NT2/D1 (cell line): ENCODE results near the gene TBXAS1.

Experiments
- DNase-seq: peaks from one replicate; pipeline ENCODE4 v3.0.0-alpha.2; 2011; ENCODE audit warnings: low read depth, low spot score
- H3K27me3 ChIP-seq: 2 replicates; pipeline ENCODE4 v1.6.0; 2011; ENCODE audit warnings: mild to moderate bottlenecking; ENCODE audit not compliant: insufficient read length, insufficient read depth
- H3K36me3 ChIP-seq: 2 replicates; pipeline ENCODE4 v1.6.1; 2011; ENCODE audit warnings: mild to moderate bottlenecking, low read length, mixed read lengths; ENCODE audit not compliant: insufficient read depth, insufficient read length
- H3K4me1 ChIP-seq: 2 replicates; pipeline ENCODE4 v1.5.1; 2011; ENCODE audit not compliant: insufficient read depth, insufficient read length
- H3K4me3 ChIP-seq: 2 replicates; pipeline ENCODE4 v1.5.1; 2011; ENCODE audit warnings: low read depth; ENCODE audit not compliant: insufficient read length
- H3K9ac ChIP-seq: 2 replicates; pipeline ENCODE4 v1.6.0; 2011; ENCODE audit warnings: low read depth; ENCODE audit not compliant: insufficient read length
- H3K9me3 ChIP-seq: 2 replicates; pipeline ENCODE4 v1.5.1; 2011; ENCODE audit warnings: mild to moderate bottlenecking, low read length; ENCODE audit not compliant: insufficient read depth
- SUZ12 ChIP-seq: IDR thresholded peaks from 2 replicates; pipeline ENCODE4 v1.6.1; 2011; ENCODE audit not compliant: insufficient read length, insufficient read depth; ENCODE audit errors: extremely low read depth
- YY1 ChIP-seq: IDR thresholded peaks from 2 replicates; pipeline ENCODE4 v1.6.1; 2011; ENCODE audit not compliant: insufficient read length, insufficient read depth
- ZNF274 ChIP-seq: IDR thresholded peaks from 2 replicates; pipeline ENCODE4 v1.6.1; 2011; ENCODE audit warnings: mild to moderate bottlenecking, low read depth, low read length

TBXAS1 gene

GRCh38 chr7:139942636-139943035 is 113.6 kb downstream of the TBXAS1 start:
- Histone ChIP-seq H3K27me3 (peaks cover 2% of the 10 kb centered on the region), H3K36me3 (no peaks in the 10 kb centered on the region), H3K4me1 (peaks cover 2% of the 10 kb centered on the region), H3K4me3 (no peak overlapping the region), H3K9ac (no peak overlapping the region), H3K9me3 (0 out of 2 replicates have a peak, but pooled peaks cover 6% of the 10 kb centered on the region)
- no peak for DNase-seq
- no peak for TF ChIP-seq YY1

DNA sequence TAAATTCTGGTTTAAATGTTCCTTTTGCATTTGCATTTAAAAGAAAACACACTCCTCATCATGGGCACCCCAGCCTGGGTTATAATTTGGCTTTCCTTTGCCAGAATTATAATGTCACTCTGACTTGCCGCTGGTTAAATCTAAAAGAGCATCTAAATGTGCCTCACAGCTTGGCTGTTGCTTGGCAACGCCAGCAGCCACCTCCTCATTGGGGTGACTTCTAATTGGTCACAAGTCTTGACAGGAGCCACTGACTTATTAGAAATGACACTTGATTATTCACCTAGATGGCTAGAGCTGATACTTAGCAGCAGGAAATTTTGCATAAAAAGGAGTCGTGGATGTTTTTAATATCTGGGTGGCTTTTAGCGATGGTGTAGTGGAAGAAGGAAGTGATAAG is 114.3 kb downstream of the TBXAS1 start:
- no peak for DNase-seq
- TF ChIP-seq YY1 (no peak), SUZ12 (no peak), ZNF274 (no peak)

GRCh38 chr7:139944248-139944647 is 115.2 kb downstream of the TBXAS1 start:
- peaks cover 2% of the 10 kb centered on the region for H3K27me3 ChIP-seq
- H3K9ac ChIP-seq: no peak overlapping the region
- TF ChIP-seq SUZ12: no peak
- TF ChIP-seq YY1: no peak
- TF ChIP-seq ZNF274: no peak
- H3K9me3 ChIP-seq: 0 out of 2 replicates have a peak, but pooled peaks cover 6% of the 10 kb centered on the region
- no peak for DNase-seq
- H3K36me3 ChIP-seq: no peaks in the 10 kb centered on the region
- peaks cover 2% of the 10 kb centered on the region for H3K4me1 ChIP-seq
- no peak overlapping the region for H3K4me3 ChIP-seq

More for the DNA sequence above, 114.3 kb downstream of the TBXAS1 start:
- Histone ChIP-seq H3K9me3 (0 out of 2 replicates have a peak, but pooled peaks cover 6% of the 10 kb centered on the region), H3K27me3 (peaks cover 2% of the 10 kb centered on the region), H3K9ac (no peak overlapping the region), H3K36me3 (no peaks in the 10 kb centered on the region), H3K4me3 (no peak overlapping the region), H3K4me1 (peaks cover 2% of the 10 kb centered on the region)

DNA sequence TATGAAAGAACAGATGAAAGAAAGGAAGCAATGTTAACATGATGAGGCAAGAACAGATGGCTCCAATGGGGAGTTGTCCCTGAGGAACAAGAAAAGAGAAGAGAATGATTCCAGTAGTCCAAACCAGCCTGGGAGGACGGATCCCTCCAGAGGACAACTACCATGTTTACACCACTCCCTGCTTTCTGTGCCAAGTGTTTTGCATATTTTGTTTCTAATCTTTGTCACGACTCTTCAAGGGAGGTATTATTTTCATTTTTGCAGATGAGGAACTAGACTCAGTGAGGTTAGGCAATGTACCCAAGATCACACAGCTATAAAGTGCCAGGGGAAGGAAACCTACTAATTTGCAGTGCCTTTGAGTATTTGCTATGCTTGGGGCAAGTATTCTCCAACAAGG is 117.5 kb downstream of the TBXAS1 start:
- Histone ChIP-seq H3K27me3 (peaks cover 2% of the 10 kb centered on the region), H3K36me3 (no peaks in the 10 kb centered on the region), H3K4me1 (no peaks in the 10 kb centered on the region), H3K9ac (no peak overlapping the region), H3K9me3 (0 out of 2 replicates have a peak, but pooled peaks cover 6% of the 10 kb centered on the region), H3K4me3 (no peak overlapping the region)
- TF ChIP-seq SUZ12 (no peak), YY1 (no peak), ZNF274 (no peak)
- no peak for DNase-seq

GRCh38 chr7:139947021-139947420 is 118.0 kb downstream of the TBXAS1 start:
- Histone ChIP-seq H3K9me3 (0 out of 2 replicates have a peak, but pooled peaks cover 6% of the 10 kb centered on the region), H3K4me1 (no peaks in the 10 kb centered on the region), H3K27me3 (peaks cover 2% of the 10 kb centered on the region), H3K9ac (no peak overlapping the region), H3K36me3 (no peaks in the 10 kb centered on the region), H3K4me3 (no peak overlapping the region)
- DNase-seq: no peak
- TF ChIP-seq SUZ12: no peak
- TF ChIP-seq ZNF274: no peak
- no peak for TF ChIP-seq YY1

DNA sequence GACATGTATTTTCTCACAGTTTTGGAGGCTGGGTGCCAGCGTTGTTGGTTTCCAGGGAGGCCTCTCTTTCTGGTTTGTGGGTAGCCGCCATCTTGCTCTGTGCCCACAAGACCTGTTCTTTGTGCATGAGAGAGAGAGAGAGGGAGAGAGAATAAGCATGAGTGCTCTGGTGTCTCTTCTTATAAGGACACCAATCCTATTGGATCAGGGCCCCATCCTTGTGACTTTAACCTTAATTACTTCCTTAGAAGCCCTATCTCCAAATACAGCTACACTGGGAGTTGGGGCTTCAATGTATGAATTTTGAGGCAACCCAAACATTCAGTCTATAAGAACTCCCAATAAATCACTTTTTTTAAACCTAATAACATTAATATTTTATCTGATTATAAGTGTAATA is 119.1 kb downstream of the TBXAS1 start:
- H3K36me3 ChIP-seq: no peaks in the 10 kb centered on the region
- H3K9ac ChIP-seq: no peak overlapping the region
- TF ChIP-seq SUZ12: no peak
- no peak for TF ChIP-seq YY1
- no peak for TF ChIP-seq ZNF274
- H3K4me1 ChIP-seq: no peaks in the 10 kb centered on the region
- H3K27me3 ChIP-seq: peaks cover 2% of the 10 kb centered on the region
- H3K4me3 ChIP-seq: no peak overlapping the region
- H3K9me3 ChIP-seq: 0 out of 2 replicates have a peak, but pooled peaks cover 6% of the 10 kb centered on the region
- no peak for DNase-seq

DNA sequence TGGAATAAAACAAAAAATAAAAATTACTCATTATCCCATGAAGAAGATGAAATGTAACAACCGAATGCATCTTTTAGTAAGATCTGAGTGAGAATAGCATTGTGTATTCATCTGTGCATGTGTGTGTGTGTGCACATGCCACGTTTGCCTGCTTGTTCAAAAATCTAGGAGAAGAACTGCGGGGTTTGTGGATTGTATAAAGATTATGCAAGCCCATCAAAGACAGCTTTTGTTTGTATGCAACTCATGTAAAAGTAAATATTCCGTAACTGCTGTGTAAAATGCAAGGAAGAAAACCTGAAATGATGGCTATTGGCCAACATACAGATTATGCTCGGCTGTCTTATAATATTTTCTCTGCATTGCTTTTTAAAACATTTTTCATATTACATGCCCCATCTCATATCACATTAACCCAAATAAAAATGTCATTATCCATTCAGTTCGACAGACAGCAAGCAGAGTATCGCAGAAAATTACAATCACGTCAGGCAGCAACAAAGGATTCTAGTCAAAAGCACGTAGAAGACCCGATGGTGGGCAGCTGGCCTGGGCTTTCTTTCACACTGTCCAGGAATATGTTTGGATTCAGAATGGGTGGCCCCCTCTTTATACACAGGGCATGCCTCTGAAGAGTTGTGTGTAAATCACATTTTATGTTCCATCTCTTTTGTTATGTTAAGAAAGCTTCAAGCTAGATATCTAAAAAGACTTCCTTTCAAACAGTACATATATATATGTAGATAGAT is 119.7 kb downstream of the TBXAS1 start:
- Histone ChIP-seq H3K27me3 (peaks cover 2% of the 10 kb centered on the region), H3K9ac (no peak overlapping the region), H3K9me3 (0 out of 2 replicates have a peak, but pooled peaks cover 6% of the 10 kb centered on the region), H3K36me3 (no peaks in the 10 kb centered on the region), H3K4me3 (no peak overlapping the region), H3K4me1 (no peaks in the 10 kb centered on the region)
- DNase-seq: no peak
- TF ChIP-seq YY1: no peak
- TF ChIP-seq ZNF274: no peak
- no peak for TF ChIP-seq SUZ12
